Endothelial cell (in vitro differentiated cells): Measurements from ENCODE around the gene UGP2. TPM values are rescaled to one million over a fixed set of nuclear protein-coding genes. Genes with fewer than 3 reads are reported as not detected.

Experiments
- DNase-seq: peaks from one replicate; pipeline ENCODE4 v3.0.0; 2021; ENCODE audit warnings: low spot score
- H3K27ac Mint-ChIP-seq: one replicate; pipeline ENCODE4 v1.8.0; 2021; ENCODE audit warnings: mixed read lengths, inconsistent platforms; ENCODE audit not compliant: unreplicated experiment
- H3K27me3 Mint-ChIP-seq: one replicate; pipeline ENCODE4 v1.8.0; 2021; ENCODE audit warnings: mild to moderate bottlenecking, moderate library complexity, mixed read lengths, inconsistent platforms; ENCODE audit not compliant: unreplicated experiment
- H3K36me3 Mint-ChIP-seq: one replicate; pipeline ENCODE4 v1.8.0; 2021; ENCODE audit warnings: mild to moderate bottlenecking, low read depth, mixed read lengths, inconsistent platforms; ENCODE audit not compliant: unreplicated experiment
- H3K4me1 Mint-ChIP-seq: one replicate; pipeline ENCODE4 v1.8.0; 2021; ENCODE audit warnings: mild to moderate bottlenecking, mixed read lengths, inconsistent platforms; ENCODE audit not compliant: unreplicated experiment
- H3K4me3 Mint-ChIP-seq: one replicate; pipeline ENCODE4 v1.8.0; 2021; ENCODE audit warnings: mild to moderate bottlenecking, mixed read lengths, inconsistent platforms; ENCODE audit not compliant: unreplicated experiment
- H3K9me3 Mint-ChIP-seq: one replicate; pipeline ENCODE4 v1.8.0; 2021; ENCODE audit warnings: mixed read lengths, inconsistent platforms; ENCODE audit not compliant: unreplicated experiment
- CTCF ChIP-seq: fragments of 200-600 bp; sonication (generic); IDR thresholded peaks from one replicate; pipeline ENCODE4 v1.5.0; 2021; ENCODE audit warnings: antibody characterized with exemption; ENCODE audit not compliant: unreplicated experiment
- total RNA-seq: library from RNA; stranded (reverse); fragmentation: NEBNext Ultra II Directional; extraction: Animal tissue kit (Norgen Biotek cat#: 25700); gene quantifications from one replicate; pipeline ENCODE4 v1.2.1, GENCODE V29; 2021; ENCODE audit not compliant: unreplicated experiment

The UGP2 gene
- total RNA-seq, 1 donor from 2014 or later = 88.3 TPM

- Mint-ChIP-seq H3K27ac (peak overlapping the region; percentile 17), H3K36me3 (no peaks in the 10 kb centered on the region), H3K4me1 (peaks cover 30% of the 10 kb centered on the region), H3K9me3 (no peaks in the 10 kb centered on the region), H3K4me3 (no peak overlapping the region), H3K27me3 (no peaks in the 10 kb centered on the region)
- DNase-seq = no peak
- no peak for TF ChIP-seq CTCF
Measured at GRCh38 chr2:63849381-63850203, 7.9 kb downstream of the UGP2 start.

- no peak for TF ChIP-seq CTCF
- H3K4me3 Mint-ChIP-seq = no peak overlapping the region
Measured at GRCh38 chr2:63850204-63850571, 8.5 kb downstream of the UGP2 start.

GRCh38 chr2:63850649-63851048 is 9.0 kb downstream of the UGP2 start:
- Mint-ChIP-seq H3K27ac (no peak overlapping the region), H3K4me3 (no peak overlapping the region), H3K4me1 (peaks cover 26% of the 10 kb centered on the region), H3K9me3 (no peaks in the 10 kb centered on the region), H3K36me3 (no peaks in the 10 kb centered on the region), H3K27me3 (no peaks in the 10 kb centered on the region)
- no peak for DNase-seq
- TF ChIP-seq CTCF = no peak

More at GRCh38 chr2:63850204-63850571, 8.5 kb downstream of the UGP2 start:
- Mint-ChIP-seq H3K36me3 (no peaks in the 10 kb centered on the region), H3K4me1 (peaks cover 27% of the 10 kb centered on the region), H3K9me3 (no peaks in the 10 kb centered on the region), H3K27me3 (no peaks in the 10 kb centered on the region), H3K27ac (no peak overlapping the region)
- DNase-seq = no peak

GRCh38 chr2:63851691-63852311 is 10.1 kb downstream of the UGP2 start:
- Mint-ChIP-seq H3K9me3 (no peaks in the 10 kb centered on the region), H3K36me3 (no peaks in the 10 kb centered on the region), H3K4me1 (peaks cover 25% of the 10 kb centered on the region), H3K4me3 (no peak overlapping the region), H3K27me3 (no peaks in the 10 kb centered on the region), H3K27ac (no peak overlapping the region)
- no peak for DNase-seq
- TF ChIP-seq CTCF = no peak
